Osteoblast (primary cell): ENCODE results near the gene RUFY4. TPM values are rescaled to one million over a fixed set of nuclear protein-coding genes. Genes with fewer than 3 reads are reported as not detected.

Experiments
- DNase-seq: peaks from one replicate; pipeline ENCODE4 v3.0.0; 2011; ENCODE audit warnings: low spot score, mixed read lengths; ENCODE audit not compliant: insufficient read length; ENCODE audit errors: missing footprints
- H2AFZ ChIP-seq: 2 replicates; pipeline ENCODE4 v1.6.0; 2011; ENCODE audit warnings: mild to moderate bottlenecking, low read length
- H3K27ac ChIP-seq: 2 replicates; pipeline ENCODE4 v1.5.1; 2011; ENCODE audit warnings: mild to moderate bottlenecking, low read depth, low read length, moderate library complexity
- H3K27me3 ChIP-seq: 2 replicates; pipeline ENCODE4 v1.6.0; 2012; ENCODE audit warnings: mild to moderate bottlenecking, control low read depth, inconsistent platforms, low read length, moderate library complexity; ENCODE audit not compliant: insufficient read depth
- H3K36me3 ChIP-seq: 2 replicates; pipeline ENCODE4 v1.5.1; 2011; ENCODE audit warnings: mild to moderate bottlenecking, low read length, control low read depth, moderate library complexity; ENCODE audit not compliant: insufficient read depth
- H3K4me1 ChIP-seq: 2 replicates; pipeline ENCODE4 v1.5.1; 2011; ENCODE audit warnings: mild to moderate bottlenecking, low read length, control low read depth, moderate library complexity; ENCODE audit not compliant: insufficient read depth
- H3K4me2 ChIP-seq: 2 replicates; pipeline ENCODE4 v1.6.0; 2011; ENCODE audit warnings: mild to moderate bottlenecking, low read length; ENCODE audit not compliant: insufficient read depth
- H3K4me3 ChIP-seq: fragments of 200-600 bp; sonication (generic); 3 replicates; pipeline ENCODE4 v1.5.1; 2012; ENCODE audit warnings: mild to moderate bottlenecking, low read length, inconsistent platforms; ENCODE audit not compliant: insufficient read depth
- H3K79me2 ChIP-seq: 2 replicates; pipeline ENCODE4 v1.6.0; 2012; ENCODE audit warnings: mild to moderate bottlenecking, low read length, control low read depth, inconsistent platforms; ENCODE audit not compliant: insufficient read depth
- H3K9me3 ChIP-seq: 2 replicates; pipeline ENCODE4 v1.5.1; 2011; ENCODE audit warnings: low read depth, low read length, control low read depth
- H4K20me1 ChIP-seq: 2 replicates; pipeline ENCODE4 v1.6.0; 2012; ENCODE audit warnings: mild to moderate bottlenecking, low read length, control low read depth; ENCODE audit not compliant: insufficient read depth
- CTCF ChIP-seq: IDR thresholded peaks from 2 replicates; pipeline ENCODE4 v1.5.1; 2011; ENCODE audit warnings: mild to moderate bottlenecking, low read depth, low read length, moderate library complexity; ENCODE audit errors: extremely low read depth
- total RNA-seq: library from RNA; depleted of rRNA; stranded (reverse); fragments of >200 nt; gene quantifications from 2 replicates; pipeline ENCODE4 v1.2.3, GENCODE V29; 2012

The RUFY4 gene
- total RNA-seq, 1 donor: not detected

- Histone ChIP-seq H2AFZ (no peak overlapping the region), H3K4me1 (no peaks in the 10 kb centered on the region), H3K4me3 (no peak overlapping the region), H4K20me1 (no peaks in the 10 kb centered on the region), H3K36me3 (no peaks in the 10 kb centered on the region), H3K79me2 (no peaks in the 10 kb centered on the region), H3K4me2 (no peak overlapping the region), H3K9me3 (no peaks in the 10 kb centered on the region), H3K27me3 (peaks cover 38% of the 10 kb centered on the region), H3K27ac (no peak overlapping the region)
- TF ChIP-seq CTCF: no peak
- no peak for DNase-seq
Observed at GRCh38 chr2:218063486-218063885, 5.6 kb upstream of the RUFY4 start.

- DNase-seq: no peak
- Histone ChIP-seq H3K27ac (no peak overlapping the region), H3K4me1 (no peaks in the 10 kb centered on the region), H2AFZ (no peak overlapping the region), H3K79me2 (no peaks in the 10 kb centered on the region), H3K9me3 (no peaks in the 10 kb centered on the region), H3K36me3 (no peaks in the 10 kb centered on the region), H3K4me3 (no peak overlapping the region), H3K4me2 (no peak overlapping the region), H3K27me3 (peaks cover 35% of the 10 kb centered on the region), H4K20me1 (no peaks in the 10 kb centered on the region)
- no peak for TF ChIP-seq CTCF
Observed at GRCh38 chr2:218063896-218064295, 5.2 kb upstream of the RUFY4 start.

- H3K4me3 ChIP-seq: no peak overlapping the region
- no peaks in the 10 kb centered on the region for H3K9me3 ChIP-seq
- no peak overlapping the region for H3K4me2 ChIP-seq
- peaks cover 32% of the 10 kb centered on the region for H3K27me3 ChIP-seq
- H3K27ac ChIP-seq: no peak overlapping the region
- no peak overlapping the region for H2AFZ ChIP-seq
- H4K20me1 ChIP-seq: no peaks in the 10 kb centered on the region
- no peak for TF ChIP-seq CTCF
- no peaks in the 10 kb centered on the region for H3K36me3 ChIP-seq
- no peaks in the 10 kb centered on the region for H3K79me2 ChIP-seq
- peaks cover 2% of the 10 kb centered on the region for H3K4me1 ChIP-seq
- no peak for DNase-seq
Observed at GRCh38 chr2:218065239-218066006, 3.6 kb upstream of the RUFY4 start.

GRCh38 chr2:218066926-218067515 is 2.0 kb upstream of the RUFY4 start:
- H3K27me3 ChIP-seq: peaks cover 42% of the 10 kb centered on the region
- H3K36me3 ChIP-seq: no peaks in the 10 kb centered on the region
- H2AFZ ChIP-seq: no peak overlapping the region
- no peaks in the 10 kb centered on the region for H4K20me1 ChIP-seq
- H3K4me2 ChIP-seq: no peak overlapping the region
- DNase-seq: no peak
- H3K27ac ChIP-seq: no peak overlapping the region
- no peak for TF ChIP-seq CTCF
- H3K4me1 ChIP-seq: peaks cover 2% of the 10 kb centered on the region
- H3K9me3 ChIP-seq: no peaks in the 10 kb centered on the region
- no peak overlapping the region for H3K4me3 ChIP-seq
- H3K79me2 ChIP-seq: no peaks in the 10 kb centered on the region
